Suppressor macrophage treated with lipopolysaccharide for 1 hour (primary cell): ENCODE measurements around the gene CLIC4.
"Not testable (repeated sequence)": the region's sequence is repeated elsewhere in the genome, so short reads cannot be mapped to it uniquely, and the experiment has no call there.

Source experiments
- DNase-seq, 3 donors: peaks; one replicate each; pipeline ENCODE4 v3.0.0-alpha.2; 2020 to 2022

The CLIC4 gene

DNA sequence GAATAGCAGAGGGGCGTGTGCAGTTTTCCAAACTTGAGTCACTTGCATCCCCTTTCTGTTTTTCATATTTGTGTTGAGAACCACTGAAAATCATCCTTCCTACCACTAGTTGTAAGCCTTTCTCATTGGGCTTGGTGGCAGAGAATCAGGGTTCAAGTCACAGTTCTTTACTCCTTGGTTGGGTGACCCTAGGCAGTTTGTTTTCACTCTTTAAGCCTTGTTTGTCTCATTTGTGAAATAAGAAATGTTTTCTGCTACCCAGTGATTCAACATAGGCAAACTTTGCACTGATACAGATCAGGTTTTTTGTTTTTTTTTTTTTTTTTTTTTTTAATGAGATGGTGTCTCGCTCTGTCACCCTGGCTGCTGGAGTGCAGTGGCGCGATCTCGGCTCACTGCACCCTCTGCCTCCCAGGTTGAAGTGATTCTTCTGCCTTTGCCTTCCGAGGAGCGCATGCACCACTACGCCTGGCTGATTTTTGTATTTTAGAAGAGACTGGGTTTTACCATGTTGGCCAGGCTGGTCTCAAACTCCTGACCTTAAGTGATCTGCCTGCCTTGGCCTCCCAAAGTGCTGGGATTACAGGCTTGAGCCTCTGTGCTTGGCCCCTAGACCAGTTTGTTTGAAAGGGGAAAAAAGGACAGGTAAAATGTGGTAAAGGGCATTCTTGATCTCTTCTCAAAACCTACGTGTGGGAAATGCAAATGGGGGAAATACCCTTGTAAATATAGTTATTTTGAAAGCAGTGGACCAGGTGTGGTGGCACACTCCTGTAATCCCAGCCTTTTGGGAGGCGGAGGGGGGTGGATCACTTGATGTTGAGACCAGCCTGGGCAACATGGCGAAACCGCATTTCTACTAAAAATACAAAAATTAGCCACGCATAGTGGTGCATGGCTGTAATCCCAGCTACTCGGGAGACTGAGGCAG, 3.2 kb downstream of the CLIC4 start:
- peak in 2 of 3 donors; percentile 38 to 52 for DNase-seq

- DNase-seq, result no peak
Measured at GRCh38 chr1:24749252-24749651, 4.0 kb downstream of the CLIC4 start.

- DNase-seq, result no peak
Measured at GRCh38 chr1:24749886-24750285, 4.6 kb downstream of the CLIC4 start.

DNA sequence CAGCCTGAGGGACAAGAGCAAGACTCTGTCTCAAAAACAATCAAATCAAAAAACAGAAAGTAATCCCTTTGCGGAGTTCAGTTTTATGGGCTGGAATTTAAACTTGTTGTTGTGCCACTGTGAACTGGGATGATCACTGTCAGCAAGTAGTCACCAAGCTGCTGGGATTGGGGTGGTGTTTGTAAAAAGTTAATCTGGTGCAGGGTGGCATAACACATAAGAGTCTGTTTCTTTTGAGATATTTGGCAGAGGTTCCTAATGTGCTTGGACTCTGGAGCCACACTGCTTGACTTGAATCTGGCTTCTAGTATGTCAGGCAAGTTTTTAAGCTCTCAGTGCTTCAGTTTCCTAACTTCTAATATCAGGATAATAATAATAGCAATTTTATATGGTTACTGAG, 6.6 kb downstream of the CLIC4 start:
- no peak for DNase-seq

- DNase-seq, result no peak
Measured at GRCh38 chr1:24752305-24752704, 7.1 kb downstream of the CLIC4 start.

GRCh38 chr1:24754229-24754628, 9.0 kb downstream of the CLIC4 start:
- no peak for DNase-seq

DNA sequence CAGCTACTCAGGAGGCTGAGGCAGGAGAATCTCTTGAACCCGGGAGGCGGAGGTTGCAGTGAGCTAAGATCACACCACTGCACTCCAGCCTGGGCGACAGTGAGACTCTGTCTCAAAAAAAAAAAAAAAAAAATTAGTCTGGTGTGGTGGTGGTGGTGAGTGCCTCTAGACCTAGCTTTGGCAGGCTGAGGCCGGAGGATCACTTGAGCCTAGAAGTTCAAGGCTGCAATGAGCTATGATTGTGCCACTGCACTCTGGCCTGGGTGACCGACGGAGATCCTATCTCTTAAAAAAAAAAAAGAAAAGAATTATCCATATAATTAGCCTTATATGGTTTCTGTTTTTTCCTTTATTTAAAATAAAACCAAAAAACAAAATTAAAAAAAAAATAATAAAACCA, 10.1 kb downstream of the CLIC4 start:
- not testable (repeated sequence) for DNase-seq

DNA sequence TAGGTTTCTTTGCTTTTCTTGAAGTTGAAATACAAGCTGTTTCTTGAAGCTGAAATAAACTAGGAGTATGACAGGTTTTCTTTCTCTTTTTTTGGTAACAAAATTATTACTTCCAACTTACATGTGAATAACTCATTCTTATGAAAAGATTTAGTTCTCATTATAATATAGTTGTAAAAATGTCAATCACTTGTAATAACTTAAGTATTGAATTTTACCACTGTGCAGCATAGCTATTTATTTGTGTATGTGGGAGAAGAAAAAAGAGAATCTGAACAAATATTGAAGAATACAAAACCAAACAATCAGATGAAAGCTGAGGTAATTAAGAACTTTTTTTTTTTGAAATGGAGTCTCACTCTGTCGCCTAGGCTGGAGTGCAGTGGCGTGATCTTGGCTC, 11.1 kb downstream of the CLIC4 start:
- DNase-seq, result no peak

- no peak for DNase-seq
Measured at GRCh38 chr1:24759492-24759891, 14.2 kb downstream of the CLIC4 start.

- DNase-seq, result no peak
Measured at GRCh38 chr1:24761582-24761981, 16.3 kb downstream of the CLIC4 start.

GRCh38 chr1:24762133-24762676, 17.0 kb downstream of the CLIC4 start:
- DNase-seq, result peak; percentile 83 to 96 (median 95)

DNA sequence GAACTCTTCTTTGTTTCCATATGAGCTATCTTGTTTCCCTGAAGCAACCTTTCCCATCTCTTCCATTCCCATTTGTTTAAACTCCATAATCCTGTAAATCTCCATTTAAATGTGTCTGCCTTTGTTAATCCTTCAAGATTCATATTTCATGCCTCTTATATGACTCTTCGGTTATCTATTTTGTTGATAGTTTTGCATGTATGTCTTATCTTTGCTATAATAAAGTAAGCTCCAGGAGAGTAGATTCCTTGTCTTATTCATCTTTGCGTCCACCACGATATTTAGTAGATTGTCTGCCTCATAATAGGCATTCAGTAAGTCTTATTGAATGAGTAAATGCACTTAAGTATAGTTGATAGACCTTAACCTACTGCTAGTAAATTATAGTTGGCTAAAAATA, 18.4 kb downstream of the CLIC4 start:
- DNase-seq, result no peak

DNA sequence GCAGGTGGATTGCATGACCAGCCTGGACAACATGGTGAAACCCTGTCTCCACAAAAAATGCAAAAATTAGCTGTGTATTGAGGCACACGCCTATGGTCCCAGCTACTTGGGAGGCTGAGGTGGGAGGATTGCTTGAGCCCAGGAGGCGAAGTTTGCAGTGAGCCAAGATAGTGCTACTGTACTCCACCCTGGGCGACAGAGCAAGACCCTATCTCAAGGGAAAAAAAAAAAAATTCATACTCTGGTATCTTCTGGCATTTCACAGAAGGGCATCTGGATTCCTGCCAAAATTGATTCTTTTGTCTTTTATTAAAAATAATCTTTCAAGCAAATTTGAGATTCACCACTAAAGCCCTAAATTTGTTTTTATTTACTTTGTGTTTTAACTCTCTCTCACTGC, 19.2 kb downstream of the CLIC4 start:
- no peak for DNase-seq

DNA sequence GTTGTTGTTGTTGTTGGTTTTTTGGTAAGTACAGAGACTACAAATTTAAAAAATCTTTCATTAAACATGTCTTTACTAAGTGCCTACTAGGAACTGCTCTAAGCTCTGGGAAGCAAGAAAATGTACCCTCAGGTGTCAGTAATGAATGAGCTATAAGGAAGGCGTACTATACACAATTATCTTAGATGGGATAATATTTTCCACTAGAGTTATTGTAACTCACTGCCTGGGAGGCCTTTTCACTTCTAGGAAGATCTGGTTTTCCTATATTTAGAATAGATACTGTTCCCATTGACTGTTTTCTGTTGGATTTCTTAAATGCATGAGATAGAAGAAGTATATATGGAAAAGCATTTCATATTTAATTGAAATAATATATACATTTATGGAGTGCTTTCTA, 19.6 kb downstream of the CLIC4 start:
- no peak for DNase-seq

DNA sequence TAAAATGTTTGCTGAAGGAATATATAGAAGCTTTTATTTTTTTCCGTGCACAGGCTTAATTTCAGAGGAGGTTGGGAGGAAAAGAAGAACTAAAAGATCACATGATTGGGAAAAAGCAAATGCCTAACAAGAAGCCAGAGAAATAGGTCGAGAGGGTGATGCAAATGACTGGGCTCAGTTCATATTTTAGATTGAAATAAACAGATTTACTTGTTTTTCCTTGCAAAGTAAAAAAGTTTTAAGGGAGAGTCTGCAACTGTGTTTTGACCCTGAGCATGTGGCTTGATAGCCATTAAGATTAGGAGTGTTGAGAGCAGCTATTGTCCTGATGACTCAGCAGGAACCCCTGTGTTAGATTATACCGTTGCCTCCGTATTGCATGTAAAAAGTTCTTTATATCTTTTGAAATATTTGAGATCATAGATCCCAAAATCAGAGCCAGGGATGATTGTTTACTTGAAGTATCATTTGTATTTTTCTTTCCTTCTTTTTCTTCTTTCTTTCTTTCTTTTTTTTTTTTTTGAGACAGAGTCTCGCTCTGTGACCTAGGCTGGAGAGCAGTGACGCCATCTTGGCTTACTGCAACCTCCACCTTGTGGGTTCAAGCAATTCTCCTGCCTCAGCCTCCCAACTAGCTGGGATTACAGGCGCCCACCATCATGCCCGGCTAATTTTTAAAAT, 20.2 kb downstream of the CLIC4 start:
- peak in 2 of 3 donors; percentile 21 to 43 for DNase-seq

DNA sequence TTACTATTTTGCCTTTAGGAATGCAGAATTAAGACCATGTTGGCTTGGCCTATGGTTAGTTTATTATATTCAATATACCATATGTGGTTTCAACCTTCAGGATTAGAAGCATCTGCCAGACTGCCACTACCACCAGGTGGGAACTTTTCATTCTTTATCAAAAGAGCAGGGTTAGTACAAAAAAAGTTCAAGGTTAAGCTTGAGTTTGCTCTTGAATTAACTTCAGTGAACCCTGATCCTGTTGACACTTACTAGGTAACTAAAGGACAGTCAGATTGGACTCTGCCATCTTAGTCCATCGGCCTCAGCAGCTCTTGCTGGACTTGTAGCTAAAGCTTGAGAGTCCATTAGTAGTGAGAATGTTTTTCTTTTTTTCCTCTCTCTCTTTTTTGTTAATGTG, 22.1 kb downstream of the CLIC4 start:
- DNase-seq, result no peak

- no peak for DNase-seq
Measured at GRCh38 chr1:24768873-24769605, 23.8 kb downstream of the CLIC4 start.

- peak; percentile 61 to 89 (median 82) for DNase-seq
Measured at GRCh38 chr1:24769656-24770651, 24.7 kb downstream of the CLIC4 start.

DNA sequence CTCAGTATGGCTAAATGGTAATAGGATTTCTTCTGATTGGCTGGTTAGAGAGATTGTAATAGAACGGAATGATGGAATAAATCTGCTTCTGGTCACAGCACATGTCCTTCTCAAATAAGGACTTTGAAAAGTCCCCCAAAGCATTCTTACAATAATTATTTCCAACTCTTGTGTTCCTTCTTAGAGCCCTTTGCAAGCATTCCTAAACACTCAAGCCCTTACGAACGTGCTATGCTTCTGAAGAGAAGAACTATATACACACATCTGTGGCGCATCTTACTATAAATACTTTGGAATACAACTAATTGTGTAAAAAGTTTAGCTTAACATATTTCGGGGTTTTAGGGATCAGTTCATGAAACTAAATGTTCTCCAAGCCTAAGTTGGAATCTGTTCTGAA, 25.6 kb downstream of the CLIC4 start:
- no peak for DNase-seq

- DNase-seq, result no peak
Measured at GRCh38 chr1:24771574-24771973, 26.3 kb downstream of the CLIC4 start.

DNA sequence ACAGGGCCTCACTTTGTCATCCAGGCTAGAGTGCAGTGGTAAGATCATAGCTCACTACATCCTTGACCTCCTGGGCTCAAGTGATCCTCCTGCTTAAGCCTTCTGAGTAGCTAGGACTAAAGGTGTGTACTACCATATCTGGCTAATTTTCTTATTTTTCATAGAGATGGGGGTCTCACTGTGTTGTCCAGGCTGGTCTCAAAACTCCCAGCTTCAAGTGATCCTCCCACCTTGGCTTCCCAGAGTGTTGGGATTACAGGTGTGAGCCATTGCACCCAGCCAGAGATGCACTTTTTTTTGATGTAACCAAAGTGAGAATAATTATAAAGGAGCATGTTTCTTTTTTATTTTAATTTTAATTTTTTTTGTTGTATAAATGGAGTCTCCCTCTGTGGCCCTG, 28.4 kb downstream of the CLIC4 start:
- no peak for DNase-seq

DNA sequence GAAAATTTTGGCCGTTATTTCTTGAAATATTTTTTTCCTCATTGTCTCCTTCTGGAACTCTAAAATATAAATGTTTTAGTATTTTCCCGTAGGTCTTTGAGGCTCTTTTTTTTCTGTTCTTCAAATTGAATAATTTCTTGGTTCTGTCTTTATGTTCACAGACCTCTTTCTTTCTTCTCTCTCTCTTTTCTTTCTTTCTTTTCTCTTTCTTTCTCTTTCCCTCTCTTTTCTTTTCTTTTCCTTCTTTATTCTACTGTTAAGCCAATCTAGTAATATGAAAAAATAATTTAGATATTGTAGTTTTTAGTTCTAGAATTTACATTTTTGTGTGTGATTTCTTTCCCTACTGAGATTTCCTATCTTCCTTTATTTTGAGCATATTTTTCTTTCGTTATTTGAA, 30.1 kb downstream of the CLIC4 start:
- no peak for DNase-seq
